Fibroblast of mammary gland (primary cell): Measurements from ENCODE around the gene ARHGAP11B.
"Not testable (repeated sequence)": the region's sequence is repeated elsewhere in the genome, so short reads cannot be mapped to it uniquely, and the experiment has no call there.

Experiments used
- DNase-seq: peaks from one replicate; pipeline ENCODE4 v3.0.0-alpha.2; 2010; ENCODE audit warnings: low read depth
- H3K4me3 ChIP-seq: 2 replicates; pipeline ENCODE4 v1.5.1; 2011; ENCODE audit warnings: low read depth, mild to moderate bottlenecking, low read length, moderate library complexity; ENCODE audit not compliant: control insufficient read depth
- TF ChIP-seq, protein P1 (sequence below): conservative IDR thresholded peaks from 2 replicates; pipeline ENCODE4 v1.5.1; 2011; ENCODE audit warnings: low read depth, low read length, inconsistent platforms; ENCODE audit not compliant: control insufficient read depth, insufficient read depth

The ARHGAP11B gene

DNA sequence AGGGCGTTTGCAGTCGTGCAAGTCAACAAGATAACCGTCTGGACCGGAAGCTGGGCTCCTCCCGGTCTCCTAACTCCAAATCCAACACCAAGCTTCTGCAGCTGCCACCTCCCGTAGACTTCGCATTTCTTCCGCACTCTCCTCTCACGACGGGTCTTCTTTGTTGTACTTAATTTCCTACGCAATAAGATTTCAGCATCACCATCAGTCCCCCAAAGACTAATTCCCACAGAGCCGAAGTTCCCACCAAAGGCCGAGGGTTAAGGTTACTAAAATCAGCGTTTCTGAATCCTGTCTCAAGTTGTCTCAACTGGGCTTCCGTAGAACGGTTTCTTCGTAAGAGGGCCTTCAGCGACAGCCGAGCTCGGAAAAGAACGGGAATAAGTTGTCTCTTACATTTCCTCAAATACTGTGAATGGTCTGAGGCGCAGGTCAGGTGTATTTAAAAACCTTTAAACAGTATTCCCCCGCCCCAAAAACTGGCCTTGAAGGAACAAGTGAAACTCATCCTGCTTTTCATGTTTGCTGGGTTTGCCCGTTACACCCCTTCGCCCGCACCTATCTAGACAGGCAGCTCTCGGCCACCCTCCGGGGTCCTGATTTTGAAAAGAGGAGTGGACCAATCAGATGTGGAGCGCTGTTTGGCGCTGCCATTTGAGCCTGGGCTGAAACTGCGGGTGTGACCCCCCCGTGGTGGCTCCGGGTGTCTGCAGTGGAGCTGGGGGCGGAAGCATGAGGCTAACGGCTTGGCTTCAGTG is at the start of gene ARHGAP11B:
Gene ARHGAP11B (plus strand): TSS at position 693 of the 758 bp plus-strand sequence.
- DNase-seq: peak; percentile 98
- peak within 1 kb of the TSS; percentile 78 for H3K4me3 ChIP-seq

DNA sequence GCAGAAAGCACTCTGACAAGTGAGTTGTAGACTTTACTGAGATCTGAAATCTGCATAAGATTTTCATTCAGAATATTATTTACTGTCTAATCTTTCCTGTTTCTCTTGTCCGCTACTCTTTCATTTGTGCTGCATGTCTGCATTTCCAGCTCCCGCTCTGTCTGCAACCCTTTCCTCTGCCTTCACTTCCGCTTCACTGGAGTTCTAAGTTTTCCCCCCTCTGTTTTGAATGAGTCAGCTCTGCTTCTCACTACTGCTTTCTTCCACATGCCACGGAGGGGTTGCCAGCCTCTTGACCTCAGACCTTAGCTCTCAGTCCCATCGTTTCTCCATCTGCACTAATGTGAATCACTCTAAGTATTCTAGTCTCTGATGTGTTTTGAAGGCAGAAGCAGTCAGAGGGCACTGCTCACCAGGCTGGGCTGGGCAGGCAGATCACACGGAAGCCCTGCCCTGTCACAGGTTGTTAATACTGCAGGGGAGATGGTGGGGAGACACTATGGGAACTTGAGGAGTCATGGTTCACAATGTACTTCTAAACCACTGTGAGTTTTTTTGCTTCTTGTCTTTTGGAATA is 46.4 kb upstream of the ARHGAP11B start:
- DNase-seq, H3K4me3 ChIP-seq: not testable (repeated sequence)

DNA sequence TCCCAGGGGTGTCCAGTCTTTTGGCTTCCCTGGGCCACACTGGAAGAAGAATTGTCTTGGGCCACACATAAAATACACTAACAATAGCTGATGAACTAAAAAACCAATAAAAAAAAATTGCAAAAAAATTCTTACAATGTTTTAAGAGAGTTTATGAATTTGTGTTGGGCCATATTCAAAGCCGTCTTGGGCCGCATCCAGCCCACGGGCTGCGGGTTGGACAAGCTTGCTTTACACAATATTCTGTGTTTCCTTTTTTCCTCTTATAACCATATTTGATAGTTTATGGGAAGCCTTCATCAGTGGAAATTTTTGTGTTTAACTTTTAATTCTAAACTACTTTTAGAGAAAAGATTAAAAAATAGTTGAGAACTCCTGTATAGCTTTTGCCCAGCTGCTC is 45.2 kb upstream of the ARHGAP11B start:
- not testable (repeated sequence) for DNase-seq, H3K4me3 ChIP-seq

DNA sequence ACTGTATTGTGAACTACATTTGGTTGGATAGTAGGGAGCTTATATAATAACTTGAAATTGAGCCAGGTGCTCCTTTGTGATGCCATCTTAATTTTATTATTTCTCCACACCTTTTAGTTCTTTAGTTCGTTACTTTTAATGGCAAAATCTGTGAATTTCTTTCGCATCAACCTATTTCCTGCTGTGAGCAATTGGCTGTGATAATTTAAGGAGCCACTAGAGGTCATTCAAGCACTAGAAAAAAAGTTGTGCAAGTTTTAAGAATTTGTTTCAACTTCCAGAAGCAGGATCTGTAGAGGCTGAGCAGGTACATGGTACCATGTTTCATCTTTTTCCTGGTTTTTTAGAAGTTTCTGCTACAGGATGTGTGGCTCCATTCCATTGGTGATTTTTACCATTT is 27.0 kb upstream of the ARHGAP11B start:
- not testable (repeated sequence) for DNase-seq, H3K4me3 ChIP-seq

DNA sequence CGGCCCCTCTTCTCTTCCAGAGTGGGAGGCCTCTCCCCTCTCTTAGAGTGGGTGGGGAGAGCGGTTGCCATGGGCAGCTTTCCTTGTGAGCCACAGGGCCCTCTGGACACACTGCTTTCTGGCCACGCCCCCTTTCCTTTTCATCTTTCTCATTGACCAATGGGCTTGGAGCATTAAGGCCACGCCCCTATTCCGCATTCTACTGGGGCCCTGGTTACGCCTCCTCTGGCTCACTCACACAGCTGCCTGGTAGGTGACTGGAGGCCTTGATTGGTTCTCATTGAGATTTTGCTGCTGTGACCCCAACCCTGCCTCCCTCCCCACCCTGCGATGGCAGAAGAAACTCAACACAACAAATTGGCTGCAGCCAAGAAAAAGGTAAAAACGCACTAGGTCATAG is 22.1 kb upstream of the ARHGAP11B start, which contains the start of gene GOLGA8H:
Gene GOLGA8H (plus strand): TSS at position 233 of the 400 bp plus-strand sequence. CDS start 98 bp downstream, at position 331.
- not testable (repeated sequence) for H3K4me3 ChIP-seq, DNase-seq

DNA sequence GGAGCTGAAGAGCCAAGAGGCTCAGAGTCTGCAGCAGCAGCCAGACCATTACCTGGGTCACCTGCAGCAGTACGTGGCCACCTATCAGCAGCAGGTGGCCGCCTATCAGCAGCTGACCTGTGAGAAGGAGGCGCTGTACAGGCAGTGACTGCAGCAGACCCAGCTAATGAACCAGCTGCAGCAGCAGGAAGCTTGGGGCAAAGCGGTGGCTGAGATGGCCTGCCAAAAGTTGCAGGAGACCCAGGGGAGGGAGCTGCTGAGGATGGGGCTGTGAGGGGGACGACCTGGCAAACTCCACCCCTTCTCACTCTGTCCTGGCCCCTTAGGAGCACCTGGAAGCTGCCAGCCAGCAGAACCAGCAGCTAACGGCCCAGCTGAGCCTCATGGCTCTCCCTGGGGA is 13.7 kb upstream of the ARHGAP11B start:
- not testable (repeated sequence) for DNase-seq, H3K4me3 ChIP-seq

DNA sequence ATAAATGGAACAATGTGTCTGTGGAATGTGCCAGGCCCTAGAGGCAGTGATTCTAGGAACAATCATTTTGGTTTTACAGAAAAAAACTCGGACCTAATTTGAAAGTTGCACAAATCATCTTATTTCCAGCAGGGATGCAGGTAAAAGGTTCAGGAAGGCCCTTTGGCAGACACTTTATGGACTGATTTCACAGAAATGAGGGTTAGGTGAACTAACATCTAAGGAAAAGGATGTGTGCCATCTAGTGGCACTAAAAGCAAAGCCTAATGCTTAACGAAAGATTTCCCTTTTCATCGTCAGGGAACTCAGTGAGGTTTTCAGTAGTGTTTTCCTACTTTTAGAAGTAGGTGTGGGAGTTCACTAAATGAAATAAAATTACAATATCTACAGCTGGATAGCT is 4.6 kb upstream of the ARHGAP11B start:
- peak; percentile 32 for DNase-seq
- not testable (repeated sequence) for H3K4me3 ChIP-seq

DNA sequence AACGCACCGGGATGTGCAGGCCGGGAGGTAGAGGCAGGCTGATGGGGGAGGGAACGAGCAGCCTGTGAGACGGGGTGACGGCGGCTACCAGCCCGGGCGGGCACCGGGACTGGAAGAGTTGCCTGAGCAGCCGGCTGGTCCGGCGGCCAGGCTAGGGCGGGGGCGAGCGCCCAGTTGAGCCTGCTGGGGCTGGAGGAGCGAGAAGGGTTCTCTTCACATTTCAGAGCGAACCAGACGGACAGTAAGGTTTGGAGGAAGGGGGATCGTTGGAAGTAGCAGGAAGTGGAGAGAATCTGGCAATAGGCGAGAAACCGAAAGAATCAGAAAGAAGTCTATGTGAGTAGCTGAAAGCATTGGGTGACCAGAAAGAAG is 252 bp downstream of the ARHGAP11B start:
- DNase-seq: peak; percentile 7
- peak overlapping the region; percentile 78 for H3K4me3 ChIP-seq

DNA sequence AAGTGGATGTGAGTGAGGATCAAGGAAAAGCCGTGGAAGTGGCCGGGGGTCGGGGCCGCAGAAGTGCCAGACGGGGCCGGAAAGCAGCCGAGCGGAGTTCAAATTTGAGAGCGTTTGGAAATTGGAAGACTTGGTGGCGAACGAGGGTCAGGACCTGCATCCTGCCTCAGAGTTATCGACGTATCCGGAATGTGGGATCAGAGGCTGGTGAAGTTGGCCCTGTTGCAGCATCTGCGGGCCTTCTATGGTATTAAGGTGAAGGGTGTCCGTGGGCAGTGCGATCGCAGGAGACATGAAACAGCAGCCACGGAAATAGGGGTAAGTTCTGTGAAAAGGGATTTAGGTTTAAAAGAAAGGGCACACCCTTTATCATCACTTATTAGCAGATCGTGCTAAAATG is 704 bp downstream of the ARHGAP11B start:
- H3K4me3 ChIP-seq: peak overlapping the region; percentile 78
- DNase-seq: peak; percentile 12

DNA sequence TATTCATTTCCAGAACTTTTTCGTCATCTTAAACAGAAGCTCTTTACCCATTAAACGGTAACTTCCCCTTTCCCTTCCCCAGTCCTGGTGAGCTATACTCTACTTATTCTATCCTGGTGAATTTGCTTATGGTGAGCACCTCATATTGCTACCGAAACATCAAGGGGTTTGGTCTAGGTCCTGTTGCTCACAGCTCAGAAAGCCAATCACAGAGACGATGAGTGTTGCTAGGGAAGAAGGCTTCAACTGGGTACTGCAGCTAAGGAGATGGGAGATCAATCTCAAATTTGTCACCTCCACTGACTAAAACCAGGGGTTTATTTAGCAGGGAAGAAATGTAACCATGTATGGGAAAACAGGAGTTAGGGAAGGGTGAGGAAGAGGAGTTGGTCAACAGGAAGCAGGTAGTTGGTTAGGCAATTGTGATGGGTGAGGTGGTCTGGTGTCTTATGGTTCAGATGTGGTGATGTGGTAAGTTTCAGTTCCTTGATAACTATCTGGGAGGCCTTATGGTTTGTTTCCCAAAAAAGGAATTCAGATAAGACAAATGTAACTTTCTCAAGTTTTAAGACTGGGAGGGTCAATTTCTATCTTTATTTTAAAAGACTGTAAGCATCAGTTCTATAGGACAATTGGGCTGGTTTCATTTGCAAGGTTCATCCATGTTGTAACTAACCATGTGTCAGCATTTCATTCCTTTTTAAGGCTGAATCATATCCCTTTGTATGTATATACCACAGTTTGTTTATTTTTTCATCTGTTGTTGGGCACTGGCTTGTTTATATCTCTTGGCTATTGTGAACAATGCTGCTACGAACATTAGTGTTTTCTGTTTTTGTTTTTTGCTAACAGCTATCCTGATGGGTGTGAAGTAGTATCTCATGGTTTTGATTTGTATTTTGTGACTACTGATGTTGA is 24.3 kb downstream of the ARHGAP11B start:
- DNase-seq: peak; percentile 43
- TF ChIP-seq, protein P1, sequence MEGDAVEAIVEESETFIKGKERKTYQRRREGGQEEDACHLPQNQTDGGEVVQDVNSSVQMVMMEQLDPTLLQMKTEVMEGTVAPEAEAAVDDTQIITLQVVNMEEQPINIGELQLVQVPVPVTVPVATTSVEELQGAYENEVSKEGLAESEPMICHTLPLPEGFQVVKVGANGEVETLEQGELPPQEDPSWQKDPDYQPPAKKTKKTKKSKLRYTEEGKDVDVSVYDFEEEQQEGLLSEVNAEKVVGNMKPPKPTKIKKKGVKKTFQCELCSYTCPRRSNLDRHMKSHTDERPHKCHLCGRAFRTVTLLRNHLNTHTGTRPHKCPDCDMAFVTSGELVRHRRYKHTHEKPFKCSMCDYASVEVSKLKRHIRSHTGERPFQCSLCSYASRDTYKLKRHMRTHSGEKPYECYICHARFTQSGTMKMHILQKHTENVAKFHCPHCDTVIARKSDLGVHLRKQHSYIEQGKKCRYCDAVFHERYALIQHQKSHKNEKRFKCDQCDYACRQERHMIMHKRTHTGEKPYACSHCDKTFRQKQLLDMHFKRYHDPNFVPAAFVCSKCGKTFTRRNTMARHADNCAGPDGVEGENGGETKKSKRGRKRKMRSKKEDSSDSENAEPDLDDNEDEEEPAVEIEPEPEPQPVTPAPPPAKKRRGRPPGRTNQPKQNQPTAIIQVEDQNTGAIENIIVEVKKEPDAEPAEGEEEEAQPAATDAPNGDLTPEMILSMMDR: no peak
- no peak overlapping the region for H3K4me3 ChIP-seq

DNA sequence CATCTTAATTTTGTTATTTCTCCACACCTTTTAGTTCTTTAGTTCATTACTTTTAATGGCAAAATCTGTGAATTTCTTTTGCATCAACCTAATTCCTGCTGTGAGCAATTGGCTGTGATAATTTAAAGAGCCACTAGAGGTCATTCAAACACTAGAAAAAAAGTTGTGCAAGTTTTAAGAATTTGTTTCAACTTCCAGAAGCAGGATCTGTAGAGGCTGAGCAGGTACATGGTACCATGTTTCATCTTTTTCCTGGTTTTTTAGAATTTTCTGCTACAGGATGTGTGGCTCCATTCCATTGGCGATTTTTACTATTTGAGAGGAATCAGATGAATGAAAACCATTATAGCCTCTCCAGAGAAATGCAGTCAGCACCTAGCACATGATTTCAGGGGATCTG is 35.2 kb downstream of the ARHGAP11B start:
- H3K4me3 ChIP-seq, DNase-seq: not testable (repeated sequence)
- TF ChIP-seq, protein P1: peak; percentile 25

DNA sequence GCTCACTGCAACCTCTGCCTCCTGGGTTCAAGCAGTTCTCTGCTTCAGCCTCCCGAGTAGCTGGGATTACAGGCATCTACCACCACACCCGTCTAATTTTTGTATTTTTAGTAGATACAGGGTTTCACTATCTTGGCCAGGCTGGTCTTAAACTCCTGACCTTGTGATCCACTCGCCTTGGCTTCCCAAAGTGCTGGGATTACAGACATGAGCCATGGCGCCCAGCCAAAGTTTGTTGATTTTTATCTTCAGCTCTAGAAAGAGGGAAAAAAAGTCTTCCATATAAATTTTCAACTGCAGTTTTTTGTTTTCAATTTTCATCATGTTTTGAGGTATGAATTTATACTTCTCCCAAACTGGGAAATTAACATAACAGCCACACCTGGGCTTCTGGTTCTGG is 43.7 kb downstream of the ARHGAP11B start:
- not testable (repeated sequence) for H3K4me3 ChIP-seq, DNase-seq
